ENCODE measurements around the gene POMT1. TPM values are rescaled to one million over a fixed set of nuclear protein-coding genes. Genes with fewer than 3 reads are reported as not detected.

Gene POMT1
- total RNA-seq, 1 experiment from 2014 or later, result 34.6 TPM

- H3K36me3 ChIP-seq, result peaks cover 95% of the 10 kb centered on the region
- DNase-seq (ENCODE audit: low read depth in 1 of 2, low spot score in 2 of 2), result no peak
- H3K9me3 ChIP-seq (replicated peaks), result no peaks in the 10 kb centered on the region
- no peak overlapping the region for H3K27ac ChIP-seq
- H3K4me1 ChIP-seq (replicated peaks), result no peaks in the 10 kb centered on the region
- no peak overlapping the region for H3K4me3 ChIP-seq
- H3K27me3 ChIP-seq (replicated peaks), result no peaks in the 10 kb centered on the region
These were observed 20.2 kb upstream of the POMT1 start for GRCh38 chr9:131482343-131483006.

GRCh38 chr9:131483319-131484050, 19.2 kb upstream of the POMT1 start:
- no peaks in the 10 kb centered on the region for H3K4me1 ChIP-seq (replicated peaks)
- no peak overlapping the region for H3K27ac ChIP-seq
- H3K4me3 ChIP-seq, result no peak overlapping the region
- H3K36me3 ChIP-seq, result peaks cover 96% of the 10 kb centered on the region
- no peaks in the 10 kb centered on the region for H3K27me3 ChIP-seq (replicated peaks)
- no peaks in the 10 kb centered on the region for H3K9me3 ChIP-seq (replicated peaks)
- no peak for DNase-seq (ENCODE audit: low read depth in 1 of 2, low spot score in 2 of 2)

- no peaks in the 10 kb centered on the region for H3K9me3 ChIP-seq (replicated peaks)
- H3K27me3 ChIP-seq (replicated peaks), result no peaks in the 10 kb centered on the region
- no peaks in the 10 kb centered on the region for H3K4me1 ChIP-seq (replicated peaks)
- no peak overlapping the region for H3K4me3 ChIP-seq
- H3K36me3 ChIP-seq, result peaks cover 95% of the 10 kb centered on the region
- no peak overlapping the region for H3K27ac ChIP-seq
- DNase-seq (ENCODE audit: low read depth in 1 of 2, low spot score in 2 of 2), result no peak
These were observed 18.7 kb upstream of the POMT1 start for GRCh38 chr9:131484051-131484445.

GRCh38 chr9:131484560-131485185, 18.0 kb upstream of the POMT1 start:
- Histone ChIP-seq H3K4me1 (replicated peaks) (no peaks in the 10 kb centered on the region), H3K36me3 (peaks cover 94% of the 10 kb centered on the region), H3K27me3 (replicated peaks) (no peaks in the 10 kb centered on the region), H3K27ac (no peak overlapping the region), H3K9me3 (replicated peaks) (no peaks in the 10 kb centered on the region), H3K4me3 (no peak overlapping the region)
- no peak for DNase-seq (ENCODE audit: low read depth in 1 of 2, low spot score in 2 of 2)

GRCh38 chr9:131485206-131485605, 17.5 kb upstream of the POMT1 start:
- Histone ChIP-seq H3K36me3 (peaks cover 94% of the 10 kb centered on the region), H3K4me1 (replicated peaks) (no peaks in the 10 kb centered on the region), H3K27me3 (replicated peaks) (no peaks in the 10 kb centered on the region), H3K4me3 (no peak overlapping the region), H3K27ac (no peak overlapping the region), H3K9me3 (replicated peaks) (no peaks in the 10 kb centered on the region)
- DNase-seq (ENCODE audit: low read depth in 1 of 2, low spot score in 2 of 2), result no peak

- H3K27me3 ChIP-seq (replicated peaks), result no peaks in the 10 kb centered on the region
- no peak overlapping the region for H3K27ac ChIP-seq
- no peak overlapping the region for H3K4me3 ChIP-seq
- H3K4me1 ChIP-seq (replicated peaks), result no peaks in the 10 kb centered on the region
- no peak for DNase-seq (ENCODE audit: low read depth in 1 of 2, low spot score in 2 of 2)
- H3K9me3 ChIP-seq (replicated peaks), result no peaks in the 10 kb centered on the region
- H3K36me3 ChIP-seq, result peaks cover 94% of the 10 kb centered on the region
These were observed 16.8 kb upstream of the POMT1 start for GRCh38 chr9:131485728-131486422.

GRCh38 chr9:131487001-131487400, 15.7 kb upstream of the POMT1 start:
- H3K36me3 ChIP-seq, result peaks cover 98% of the 10 kb centered on the region
- H3K27me3 ChIP-seq (replicated peaks), result no peaks in the 10 kb centered on the region
- H3K4me1 ChIP-seq (replicated peaks), result no peaks in the 10 kb centered on the region
- no peak overlapping the region for H3K27ac ChIP-seq
- H3K9me3 ChIP-seq (replicated peaks), result no peaks in the 10 kb centered on the region
- no peak for DNase-seq (ENCODE audit: low read depth in 1 of 2, low spot score in 2 of 2)
- no peak overlapping the region for H3K4me3 ChIP-seq

- no peak for DNase-seq (ENCODE audit: low read depth in 1 of 2, low spot score in 2 of 2)
- peaks cover 98% of the 10 kb centered on the region for H3K36me3 ChIP-seq
- no peaks in the 10 kb centered on the region for H3K9me3 ChIP-seq (replicated peaks)
- H3K4me3 ChIP-seq, result no peak overlapping the region
- H3K27ac ChIP-seq, result no peak overlapping the region
- H3K27me3 ChIP-seq (replicated peaks), result no peaks in the 10 kb centered on the region
- H3K4me1 ChIP-seq (replicated peaks), result no peaks in the 10 kb centered on the region
These were observed 15.1 kb upstream of the POMT1 start for GRCh38 chr9:131487621-131488031.

- H3K27me3 ChIP-seq (replicated peaks), result no peaks in the 10 kb centered on the region
- H3K4me3 ChIP-seq, result no peak overlapping the region
- no peaks in the 10 kb centered on the region for H3K4me1 ChIP-seq (replicated peaks)
- peaks cover 98% of the 10 kb centered on the region for H3K36me3 ChIP-seq
- no peak overlapping the region for H3K27ac ChIP-seq
- no peak for DNase-seq (ENCODE audit: low read depth in 1 of 2, low spot score in 2 of 2)
- H3K9me3 ChIP-seq (replicated peaks), result no peaks in the 10 kb centered on the region
These were observed 12.2 kb upstream of the POMT1 start for GRCh38 chr9:131490514-131490913.

- H3K36me3 ChIP-seq, result peaks cover 98% of the 10 kb centered on the region
- H3K4me1 ChIP-seq (replicated peaks), result no peaks in the 10 kb centered on the region
- H3K4me3 ChIP-seq, result no peak overlapping the region
- no peak for DNase-seq (ENCODE audit: low read depth in 1 of 2, low spot score in 2 of 2)
- no peaks in the 10 kb centered on the region for H3K9me3 ChIP-seq (replicated peaks)
- no peak overlapping the region for H3K27ac ChIP-seq
- H3K27me3 ChIP-seq (replicated peaks), result no peaks in the 10 kb centered on the region
These were observed 11.6 kb upstream of the POMT1 start for GRCh38 chr9:131491001-131491710.

- Histone ChIP-seq H3K4me3 (no peak overlapping the region), H3K27me3 (replicated peaks) (no peaks in the 10 kb centered on the region), H3K4me1 (replicated peaks) (no peaks in the 10 kb centered on the region), H3K27ac (no peak overlapping the region), H3K9me3 (replicated peaks) (no peaks in the 10 kb centered on the region), H3K36me3 (peaks cover 98% of the 10 kb centered on the region)
- DNase-seq (ENCODE audit: low read depth in 1 of 2, low spot score in 2 of 2), result no peak
These were observed 10.6 kb upstream of the POMT1 start for GRCh38 chr9:131492070-131492469.

- H3K9me3 ChIP-seq (replicated peaks), result no peaks in the 10 kb centered on the region
- H3K4me3 ChIP-seq, result no peak overlapping the region
- peaks cover 100% of the 10 kb centered on the region for H3K36me3 ChIP-seq
- H3K27ac ChIP-seq, result no peak overlapping the region
- H3K4me1 ChIP-seq (replicated peaks), result no peaks in the 10 kb centered on the region
- no peaks in the 10 kb centered on the region for H3K27me3 ChIP-seq (replicated peaks)
- DNase-seq (ENCODE audit: low read depth in 1 of 2, low spot score in 2 of 2), result no peak
These were observed 8.3 kb upstream of the POMT1 start for GRCh38 chr9:131494296-131494870.

GRCh38 chr9:131495785-131496184, 6.9 kb upstream of the POMT1 start:
- Histone ChIP-seq H3K27me3 (replicated peaks) (no peaks in the 10 kb centered on the region), H3K27ac (no peak overlapping the region), H3K36me3 (peaks cover 99% of the 10 kb centered on the region), H3K4me3 (no peak overlapping the region), H3K9me3 (replicated peaks) (no peaks in the 10 kb centered on the region), H3K4me1 (replicated peaks) (no peaks in the 10 kb centered on the region)
- no peak for DNase-seq (ENCODE audit: low read depth in 1 of 2, low spot score in 2 of 2)

Measured in SJSA1 (cell line).